ENCODE data around the gene CRYBA2.

CRYBA2 gene

GRCh38 chr2:218998414-218999002 lies 5.3 kb upstream of the CRYBA2 start:
- FAIRE-seq: no peak

GRCh38 chr2:218997731-218998130 lies 4.5 kb upstream of the CRYBA2 start:
- FAIRE-seq: no peak

GRCh38 chr2:218996937-218997336 lies 3.7 kb upstream of the CRYBA2 start:
- FAIRE-seq: no peak

GRCh38 chr2:218995972-218996711 lies 2.9 kb upstream of the CRYBA2 start:
- FAIRE-seq: no peak

GRCh38 chr2:218995561-218995960 lies 2.3 kb upstream of the CRYBA2 start:
- FAIRE-seq: no peak

GRCh38 chr2:218992703-218993344 lies 398 bp downstream of the CRYBA2 start:
- FAIRE-seq: no peak

GRCh38 chr2:218992196-218992595 lies 1.0 kb downstream of the CRYBA2 start:
- no peak for FAIRE-seq

GRCh38 chr2:218991674-218992168 lies 1.5 kb downstream of the CRYBA2 start:
- FAIRE-seq: no peak

GRCh38 chr2:218990612-218991011 lies 2.6 kb downstream of the CRYBA2 start:
- FAIRE-seq: no peak

- no peak for FAIRE-seq
These were observed 3.2 kb downstream of the CRYBA2 start for GRCh38 chr2:218990052-218990451.

- FAIRE-seq: no peak
These were observed 4.6 kb downstream of the CRYBA2 start for GRCh38 chr2:218988650-218989049.

GRCh38 chr2:218988164-218988563 lies 5.1 kb downstream of the CRYBA2 start:
- no peak for FAIRE-seq

GRCh38 chr2:218986148-218986761 lies 7.0 kb downstream of the CRYBA2 start:
- FAIRE-seq: no peak

GRCh38 chr2:218985325-218986091 lies 7.7 kb downstream of the CRYBA2 start:
- no peak for FAIRE-seq

GRCh38 chr2:218985021-218985324 lies 8.2 kb downstream of the CRYBA2 start, which contains the start of gene FEV:
Gene FEV, minus strand, starts transcription at chr2:218985184. Its CDS starts 109 bp downstream, at chr2:218985075.
- no peak for FAIRE-seq

GRCh38 chr2:218984239-218985020 lies 8.8 kb downstream of the CRYBA2 start:
- no peak for FAIRE-seq

- FAIRE-seq: no peak
These were observed 9.3 kb downstream of the CRYBA2 start for GRCh38 chr2:218983934-218984238.

- FAIRE-seq: no peak
These were observed 9.8 kb downstream of the CRYBA2 start for GRCh38 chr2:218983263-218983933.

GRCh38 chr2:218982586-218983262 lies 10.5 kb downstream of the CRYBA2 start:
- no peak for FAIRE-seq

- FAIRE-seq: no peak
These were observed 11.2 kb downstream of the CRYBA2 start for GRCh38 chr2:218981881-218982585.
